H1 (cell line): Measurements from ENCODE around the gene PRR4. TPM values are rescaled to one million over a fixed set of nuclear protein-coding genes. Genes with fewer than 3 reads are reported as not detected.

ENCODE experiments used
- CTCF ChIA-PET: fragments of 300-600 bp; sonication (Branson Sonifier 250); formaldehyde crosslinking; loops from one replicate; lab custom pipeline; 2021; ENCODE audit not compliant: partially characterized antibody; lab: Charles Lee
- POLR2A ChIA-PET: fragments of 300-600 bp; sonication (Branson Sonifier 250); formaldehyde crosslinking; loops from one replicate; lab custom pipeline; 2021; ENCODE audit warnings: inconsistent platforms; ENCODE audit not compliant: partially characterized antibody; lab: Charles Lee
- DNase-seq, 2 experiments: peaks; one replicate each; pipeline versions ENCODE4 v3.0.0 to v3.0.0-alpha.2; 2010 to 2022; ENCODE audit warnings: low spot score in 2 of 2, low read depth in 1 of 2, mixed read lengths in 1 of 2
- FAIRE-seq: peaks from 2 replicates; lab custom pipeline; 2011; peaks lifted over from hg19 to GRCh38; lab: Jason Lieb, UNC
- H2AFZ ChIP-seq: 2 replicates; pipeline ENCODE4 v1.8.1; 2012; ENCODE audit warnings: low read length, inconsistent platforms
- H2AK5ac ChIP-seq: 2 replicates; pipeline ENCODE4 v1.6.1; 2013; ENCODE audit warnings: low read depth, low read length
- H2BK120ac ChIP-seq: replicated peaks from 2 replicates; pipeline ENCODE3; 2013; ENCODE audit warnings: low read depth, low read length, inconsistent platforms
- H2BK12ac ChIP-seq: 2 replicates; pipeline ENCODE4 v1.6.1; 2013; ENCODE audit warnings: low read depth, low read length
- H2BK15ac ChIP-seq: 2 replicates; pipeline ENCODE4 v1.6.1; 2013; ENCODE audit warnings: low read length
- H2BK20ac ChIP-seq: 2 replicates; pipeline ENCODE4 v1.6.1; 2013; ENCODE audit warnings: low read length
- H2BK5ac ChIP-seq: 2 replicates; pipeline ENCODE4 v1.6.1; 2013; ENCODE audit warnings: low read depth, low read length
- H3K14ac ChIP-seq: 2 replicates; pipeline ENCODE4 v1.6.1; 2013; ENCODE audit warnings: inconsistent platforms; ENCODE audit not compliant: insufficient read length
- H3K18ac ChIP-seq: 2 replicates; pipeline ENCODE4 v1.6.1; 2013; ENCODE audit warnings: low read length; ENCODE audit errors: extremely low read depth
- H3K23ac ChIP-seq: 2 replicates; pipeline ENCODE4 v1.6.1; 2013; ENCODE audit warnings: inconsistent platforms; ENCODE audit not compliant: insufficient read length
- H3K23me2 ChIP-seq: 2 replicates; pipeline ENCODE4 v1.6.1; 2013; ENCODE audit warnings: low read depth, low read length
- H3K27ac ChIP-seq: 2 replicates; pipeline ENCODE4 v1.6.1; 2011; ENCODE audit warnings: low read depth, low read length, inconsistent platforms
- H3K27me3 ChIP-seq, 4 experiments: replicated peaks in 1 of 4; 1 replicate in 1 of 4; 2 replicates in 3 of 4; pipeline versions ENCODE4 v1.6.1 to v1.8.1; 2011 to 2013; ENCODE audit warnings: low read length in 3 of 4, mild to moderate bottlenecking in 3 of 4, inconsistent platforms in 2 of 4, mixed read lengths in 2 of 4, moderate library complexity in 1 of 4; ENCODE audit not compliant: control insufficient read depth in 3 of 4, insufficient read depth in 3 of 4; ENCODE audit errors: extremely low read depth in 1 of 4
- H3K36me3 ChIP-seq, 4 experiments: 2 replicates each; pipeline versions ENCODE4 v1.6.1 to v1.8.1; 2011 to 2013; ENCODE audit warnings: mild to moderate bottlenecking in 4 of 4, low read length in 3 of 4, moderate library complexity in 2 of 4, control low read depth in 1 of 4, inconsistent platforms in 1 of 4; ENCODE audit not compliant: insufficient read depth in 4 of 4, control insufficient read depth in 2 of 4
- H3K4ac ChIP-seq: replicated peaks from 2 replicates; pipeline ENCODE3; 2013; ENCODE audit warnings: low read length, low read depth, mixed read lengths, inconsistent platforms; ENCODE audit not compliant: insufficient read length
- H3K4me1 ChIP-seq, 4 experiments: replicated peaks in 1 of 4; 1 replicate in 1 of 4; 2 replicates in 3 of 4; pipeline versions ENCODE4 v1.6.1 to v1.8.1; 2011 to 2013; ENCODE audit warnings: low read length in 3 of 4, inconsistent platforms in 2 of 4, mixed read lengths in 1 of 4; ENCODE audit not compliant: insufficient read depth in 4 of 4, control insufficient read depth in 3 of 4
- H3K4me2 ChIP-seq, 2 experiments: 2 replicates each; pipeline versions ENCODE4 v1.6.1 to v1.8.1; 2011 to 2013; ENCODE audit warnings: low read depth in 2 of 2, low read length in 2 of 2, control low read depth in 1 of 2, inconsistent platforms in 1 of 2, mild to moderate bottlenecking in 1 of 2; ENCODE audit not compliant: insufficient read depth in 1 of 2
- H3K4me3 ChIP-seq, 4 experiments: fragments of 200-600, 300-600 bp in 1 of 4; sonication (generic), shearing (Covaris generic), sonication (Bioruptor Twin) in 1 of 4; 2 replicates each; pipeline versions ENCODE4 v1.5.1 to v1.8.1; 2011 to 2016; ENCODE audit warnings: low read length in 4 of 4, low read depth in 3 of 4, control low read depth in 2 of 4, inconsistent platforms in 2 of 4, mild to moderate bottlenecking in 2 of 4, mixed read lengths in 1 of 4, moderate library complexity in 1 of 4; ENCODE audit not compliant: insufficient read depth in 2 of 4; ENCODE audit errors: extremely low read depth in 1 of 4
- H3K56ac ChIP-seq: replicated peaks from 2 replicates; pipeline ENCODE3; 2013; ENCODE audit warnings: low read depth, mild to moderate bottlenecking, mixed read lengths, low read length, inconsistent platforms; ENCODE audit not compliant: insufficient read length
- H3K79me1 ChIP-seq: 2 replicates; pipeline ENCODE4 v1.6.1; 2013; ENCODE audit warnings: low read depth, low read length, control low read depth
- H3K79me2 ChIP-seq, 2 experiments: 2 replicates each; pipeline versions ENCODE4 v1.6.1 to v1.8.1; 2012 to 2013; ENCODE audit warnings: low read length in 2 of 2, mild to moderate bottlenecking in 2 of 2, inconsistent platforms in 1 of 2; ENCODE audit not compliant: insufficient read depth in 2 of 2, control insufficient read depth in 1 of 2
- H3K9ac ChIP-seq, 4 experiments: replicated peaks in 1 of 4; 1 replicate in 1 of 4; 2 replicates in 3 of 4; pipeline versions ENCODE4 v1.6.1 to v1.8.1; 2011 to 2013; ENCODE audit warnings: low read depth in 3 of 4, low read length in 3 of 4, control low read depth in 2 of 4, mild to moderate bottlenecking in 2 of 4, moderate library complexity in 2 of 4, inconsistent platforms in 1 of 4; ENCODE audit errors: extremely low read depth in 1 of 4
- H3K9me3 ChIP-seq, 2 experiments: 2 replicates each; pipeline versions ENCODE4 v1.6.1 to v1.8.1; 2012 to 2013; ENCODE audit warnings: mild to moderate bottlenecking in 2 of 2, moderate library complexity in 2 of 2, control low read depth in 1 of 2, inconsistent platforms in 1 of 2, low read depth in 1 of 2, low read length in 1 of 2, mixed read lengths in 1 of 2; ENCODE audit not compliant: insufficient read depth in 2 of 2
- H4K20me1 ChIP-seq, 2 experiments: replicated peaks in 1 of 2; 2 replicates each; pipeline versions ENCODE3 to v1.8.1; 2011 to 2013; ENCODE audit warnings: inconsistent platforms in 2 of 2, low read length in 2 of 2, mild to moderate bottlenecking in 1 of 2; ENCODE audit not compliant: insufficient read depth in 2 of 2, control insufficient read depth in 1 of 2
- H4K5ac ChIP-seq: 2 replicates; pipeline ENCODE4 v1.6.1; 2013; ENCODE audit warnings: low read length, low read depth, mixed read lengths, inconsistent platforms; ENCODE audit not compliant: insufficient read length
- H4K8ac ChIP-seq: 2 replicates; pipeline ENCODE4 v1.8.0; 2013; ENCODE audit warnings: mild to moderate bottlenecking, moderate library complexity, low read length, inconsistent platforms; ENCODE audit not compliant: insufficient read depth; ENCODE audit errors: extremely low read depth
- H4K91ac ChIP-seq: replicated peaks from 2 replicates; pipeline ENCODE3; 2013; ENCODE audit warnings: low read length, mixed read lengths, inconsistent platforms; ENCODE audit not compliant: insufficient read length
- CHD2 ChIP-seq: IDR thresholded peaks from 2 replicates; pipeline ENCODE4 v1.6.1; 2012; ENCODE audit warnings: low read length, improper control_type of control experiment
- TAF7 ChIP-seq: optimal IDR thresholded peaks from 2 replicates; pipeline ENCODE3; 2011; ENCODE audit warnings: low read depth, mild to moderate bottlenecking, inconsistent platforms, low read length, moderate library complexity, borderline replicate concordance
- WGBS, 2 experiments: shearing (Covaris generic) in 1 of 2; methylation state at CpG; one replicate each; pipeline versions ENCODE4 v1.1.6 to v1.1.7; 2013 to 2015; ENCODE audit warnings: low lambda C conversion rate in 2 of 2, mixed read lengths in 2 of 2, inconsistent platforms in 1 of 2, low coverage in 1 of 2, missing lambda C conversion rate in 1 of 2; ENCODE audit not compliant: insufficient replicate concordance in 2 of 2, insufficient coverage in 1 of 2, insufficient read length in 1 of 2; ENCODE audit errors: extremely low coverage in 1 of 2, missing lambda C conversion rate in 1 of 2; 5-methylcytosine and 5-hydroxymethylcytosine counted together
- polyA plus RNA-seq, 7 experiments: library from polyadenylated mRNA; depleted of rRNA in 3 of 7; stranded (reverse) in 5 of 7; unstranded in 2 of 7; fragments of >200 nt in 5 of 7; fragments of 200-250 nt in 2 of 7; gene quantifications; 1 replicate in 5 of 7; 2 replicates in 1 of 7; 4 replicates in 1 of 7; pipeline versions ENCODE4 v1.2.1 to v1.2.3, GENCODE V29; 2011 to 2013; ENCODE audit warnings: missing spikeins in 2 of 7, mixed read lengths in 2 of 7
- total RNA-seq: library from RNA; stranded (reverse); fragmentation: NEBNext Ultra II Directional; extraction: Animal tissue kit (Norgen Biotek cat#: 25700); gene quantifications from 2 replicates; pipeline ENCODE4 v1.2.1, GENCODE V29; 2021

The PRR4 gene
- total and polyA plus RNA-seq, 2 of the 8 experiments (the other 6 are each of a cell fraction or from before 2014, with no cell fraction given), result 11.2 TPM; not detected in 1

GRCh38 chr12:10847744-10848143 lies 1.5 kb downstream of the PRR4 start:
- Histone ChIP-seq H2AFZ (no peak overlapping the region), H3K79me1 (no peaks in the 10 kb centered on the region), H3K4ac (no peak overlapping the region), H3K36me3 (no peaks in the 10 kb centered on the region), H3K27ac (no peak overlapping the region), H3K23ac (no peak overlapping the region), H4K20me1 (no peaks in the 10 kb centered on the region), H4K8ac (no peak overlapping the region), H2BK12ac (no peak overlapping the region), H3K4me1 (no peaks in the 10 kb centered on the region), H2BK15ac (no peak overlapping the region), H3K79me2 (no peaks in the 10 kb centered on the region), H3K9me3 (no peaks in the 10 kb centered on the region), H2BK20ac (no peak overlapping the region), H4K91ac (no peak overlapping the region), H2AK5ac (no peak overlapping the region), H3K23me2 (no peaks in the 10 kb centered on the region), H3K18ac (no peak overlapping the region), H3K14ac (no peak overlapping the region), H4K5ac (no peak overlapping the region), H3K27me3 (no peaks in the 10 kb centered on the region), H3K56ac (no peak overlapping the region), H3K4me2 (no peak overlapping the region), H3K9ac (no peak overlapping the region), H2BK5ac (no peak overlapping the region), H2BK120ac (no peak overlapping the region), H3K4me3 (no peak overlapping the region)
- CTCF ChIA-PET, result interaction anchor here (1.0 kb wide), 1 partner anchor 639 kb away, joined by 4 read pairs; no protein-coding TSS in a partner anchor
- no peak for TF ChIP-seq TAF7
- no peak for TF ChIP-seq CHD2
- WGBS, 2 experiments, result 39% methylated on average over 2 of the region's 2 CpGs; no CpG with 5 or more reads in 1 of the 2 experiments
- DNase-seq (no peak), FAIRE-seq (no peak)
- POLR2A ChIA-PET, result no interaction called here
